Activated CD4-positive, alpha-beta T cell treated with anti-CD3 and anti-CD28 coated beads, Interleukin-2, amount 50 U/mL, for 48 hours (primary cell): ENCODE measurements around the gene DNAH17.

Experiments used
- DNase-seq, 2 experiments: peaks; one replicate each; pipeline ENCODE4 v3.0.0-alpha.2; 2020

The DNAH17 gene

DNA sequence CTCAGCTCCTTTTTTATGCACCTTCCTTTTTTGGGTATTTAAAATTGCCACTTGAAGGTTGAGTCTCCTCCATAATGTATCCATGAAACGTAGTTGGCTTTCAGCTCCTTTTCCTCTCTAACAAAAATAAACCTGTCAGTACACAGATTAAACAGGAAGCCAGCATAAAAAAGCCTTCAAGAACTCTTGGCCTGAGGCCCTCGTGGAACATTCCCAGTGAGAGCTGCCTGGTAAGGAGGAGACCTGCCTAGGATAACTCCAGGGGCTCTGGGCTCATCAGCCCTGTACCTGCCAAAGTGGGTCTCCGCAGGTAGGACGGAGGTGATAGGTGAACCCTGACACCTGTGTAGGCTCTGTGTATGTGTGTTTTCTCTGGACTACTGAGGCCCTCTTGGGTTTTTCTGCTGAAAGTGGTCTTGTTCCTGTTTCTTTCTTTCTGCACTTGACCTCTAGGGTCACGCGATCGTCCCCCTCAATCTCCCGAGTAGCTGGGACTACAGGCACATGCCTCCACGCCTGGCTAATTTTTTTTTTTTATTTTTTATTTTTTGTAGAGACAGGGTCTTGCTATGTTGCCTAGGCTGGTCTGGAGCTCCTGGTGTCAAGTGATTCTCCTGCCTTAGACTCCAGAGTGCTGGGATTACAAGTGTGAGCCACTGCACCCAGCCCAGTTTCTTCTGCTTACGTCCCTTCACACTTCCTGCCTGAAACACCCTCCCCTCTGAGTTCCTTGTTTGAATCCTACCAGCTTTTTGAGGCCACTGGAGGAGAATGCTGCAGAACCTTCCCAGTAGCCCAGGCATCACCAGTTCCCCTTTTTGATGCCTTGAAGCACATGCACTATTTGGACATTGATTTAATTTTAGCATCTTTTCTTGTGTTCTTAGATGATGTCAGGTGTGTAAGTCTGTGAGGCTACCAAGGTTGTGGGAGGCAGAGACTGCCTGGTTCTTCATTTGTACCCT, 188.9 kb downstream of the DNAH17 start:
- no peak for DNase-seq

DNA sequence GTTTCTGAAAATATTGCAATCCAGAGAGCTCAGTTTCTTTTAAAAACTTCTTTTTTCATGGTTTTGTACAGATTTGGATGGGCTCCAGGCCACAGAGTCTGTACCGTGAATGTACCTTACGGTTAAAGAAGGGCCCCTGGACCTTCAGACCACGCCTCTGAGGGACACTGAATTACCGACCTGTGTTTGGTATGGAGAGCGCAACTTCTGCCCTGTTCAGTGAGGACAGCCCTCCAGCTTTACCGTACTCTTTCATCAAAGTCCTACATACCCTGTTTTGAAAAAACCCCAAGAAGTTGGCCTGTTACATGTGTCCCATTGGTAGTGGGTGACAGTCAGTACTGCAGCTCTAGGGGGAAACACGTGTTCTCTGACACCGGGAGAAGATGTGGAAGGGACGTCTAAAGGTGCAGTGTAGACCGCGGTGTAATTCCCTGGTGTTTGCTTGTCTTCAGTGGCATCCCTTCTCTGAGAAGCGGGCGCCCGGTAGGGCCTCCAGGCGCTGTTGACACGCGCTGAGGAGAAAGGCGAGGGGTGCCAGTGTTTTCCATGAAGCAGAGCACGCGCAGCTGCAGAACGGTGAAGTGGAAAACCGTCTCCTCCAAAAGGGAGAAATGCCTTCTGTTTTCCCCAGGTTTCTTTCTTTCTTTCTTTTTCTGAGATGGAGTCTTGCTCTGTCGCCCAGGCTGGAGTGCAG, 192.6 kb downstream of the DNAH17 start:
- peak in 1 of 2 experiments; percentile 54 for DNase-seq

DNA sequence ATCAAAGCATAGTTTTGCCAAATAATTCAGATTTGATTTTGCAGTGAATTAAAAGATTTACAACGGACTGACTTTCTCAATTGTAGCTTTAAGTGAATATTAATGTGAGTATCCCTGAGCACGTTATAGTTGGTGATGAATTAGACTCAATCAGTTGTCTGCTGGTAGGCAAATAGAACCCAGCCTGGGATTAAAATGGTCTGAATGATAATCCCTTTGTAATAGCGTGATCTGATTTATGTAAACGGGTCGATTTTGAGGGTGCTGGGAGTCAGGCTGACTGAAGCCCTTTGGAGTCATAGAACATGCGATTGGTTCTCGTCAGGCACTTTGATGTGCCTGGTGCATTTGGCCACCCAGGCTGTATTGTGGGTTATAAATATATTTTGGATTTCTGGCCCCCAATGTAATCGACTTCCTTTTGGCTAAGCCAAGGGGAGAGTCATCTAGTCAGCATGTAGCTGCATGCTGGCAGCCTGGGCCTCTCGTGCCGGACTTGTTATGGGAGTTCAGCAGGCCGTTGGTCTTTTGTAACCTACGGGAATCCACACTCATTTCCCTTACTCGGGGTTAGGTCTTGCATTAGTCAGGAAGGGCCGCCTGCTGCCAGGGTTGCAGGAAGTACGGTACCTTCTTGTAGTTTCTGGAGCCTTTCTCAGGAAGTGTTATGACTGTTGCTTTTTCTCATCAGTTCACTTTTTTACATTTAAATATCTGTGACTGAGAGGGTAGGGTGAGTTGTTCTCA, 193.3 kb downstream of the DNAH17 start:
- peak; percentile 74 to 83 for DNase-seq

DNA sequence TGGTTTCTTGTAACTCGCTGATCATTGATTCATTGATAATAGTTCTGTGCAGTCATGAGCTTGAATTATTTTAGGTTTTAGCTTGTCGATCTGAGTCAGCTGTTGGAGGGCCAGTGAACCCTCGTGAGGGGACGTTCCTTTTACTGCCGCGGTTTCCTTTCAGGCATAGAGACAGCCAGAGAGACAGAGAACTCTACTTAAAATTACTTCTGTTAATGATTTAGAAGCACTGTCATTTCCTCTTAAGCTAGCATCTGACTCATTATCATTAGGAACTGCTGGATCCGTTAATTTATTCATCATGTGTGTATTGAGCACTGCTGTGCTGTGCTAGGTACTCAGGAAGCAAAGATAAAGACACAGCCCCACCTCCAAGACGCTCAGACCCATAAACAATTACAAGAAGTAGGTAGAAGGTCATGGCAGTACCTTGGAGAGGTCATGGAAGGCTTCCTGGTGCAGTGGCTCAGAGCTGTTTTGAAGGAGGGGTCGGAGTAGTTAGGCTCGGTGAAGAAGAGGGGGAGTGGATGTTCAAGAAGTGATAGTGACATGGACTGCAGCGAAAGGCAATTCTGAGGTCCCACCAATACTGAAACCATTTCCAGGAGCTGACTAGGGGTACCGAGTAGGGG, 195.5 kb downstream of the DNAH17 start:
- DNase-seq: peak; percentile 51 to 63

DNA sequence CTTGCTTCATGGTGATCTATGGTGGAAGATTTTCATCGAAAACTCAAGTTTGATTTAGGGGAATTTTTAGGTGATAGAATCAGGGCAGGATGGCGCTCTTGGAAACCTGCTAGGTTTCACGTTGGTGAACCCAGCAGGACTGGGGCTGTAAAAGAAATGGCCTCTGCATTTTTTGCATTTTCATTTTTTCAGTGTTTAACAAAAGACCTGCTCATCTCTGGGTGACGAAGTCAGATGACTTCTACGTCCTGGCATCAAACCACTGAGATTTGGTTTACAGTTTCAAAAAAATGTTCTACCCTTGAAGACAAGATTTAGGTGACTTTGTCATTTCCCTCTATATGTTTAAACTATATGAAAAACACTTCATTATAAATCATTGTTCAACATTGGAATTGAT, 196.8 kb downstream of the DNAH17 start:
- DNase-seq: no peak

DNA sequence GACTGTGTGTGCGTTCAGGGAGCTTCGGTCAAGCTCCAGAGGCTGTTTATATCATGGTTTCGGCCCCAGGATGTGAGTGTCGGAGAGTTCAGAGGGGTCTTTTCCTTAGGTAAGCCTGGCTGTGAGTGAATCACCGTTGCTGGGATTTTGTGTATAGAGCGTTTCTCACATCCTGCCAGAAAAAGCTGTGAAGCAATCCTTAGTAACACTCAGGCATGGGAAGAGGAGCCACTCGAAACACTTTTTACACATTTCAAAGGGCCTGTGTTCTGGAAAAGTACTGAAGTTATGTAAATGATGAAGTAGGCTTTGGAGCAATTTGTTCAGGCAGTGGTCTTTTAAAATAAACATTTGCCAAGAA, 198.1 kb downstream of the DNAH17 start:
- peak in 1 of 2 experiments; percentile 23 for DNase-seq

DNA sequence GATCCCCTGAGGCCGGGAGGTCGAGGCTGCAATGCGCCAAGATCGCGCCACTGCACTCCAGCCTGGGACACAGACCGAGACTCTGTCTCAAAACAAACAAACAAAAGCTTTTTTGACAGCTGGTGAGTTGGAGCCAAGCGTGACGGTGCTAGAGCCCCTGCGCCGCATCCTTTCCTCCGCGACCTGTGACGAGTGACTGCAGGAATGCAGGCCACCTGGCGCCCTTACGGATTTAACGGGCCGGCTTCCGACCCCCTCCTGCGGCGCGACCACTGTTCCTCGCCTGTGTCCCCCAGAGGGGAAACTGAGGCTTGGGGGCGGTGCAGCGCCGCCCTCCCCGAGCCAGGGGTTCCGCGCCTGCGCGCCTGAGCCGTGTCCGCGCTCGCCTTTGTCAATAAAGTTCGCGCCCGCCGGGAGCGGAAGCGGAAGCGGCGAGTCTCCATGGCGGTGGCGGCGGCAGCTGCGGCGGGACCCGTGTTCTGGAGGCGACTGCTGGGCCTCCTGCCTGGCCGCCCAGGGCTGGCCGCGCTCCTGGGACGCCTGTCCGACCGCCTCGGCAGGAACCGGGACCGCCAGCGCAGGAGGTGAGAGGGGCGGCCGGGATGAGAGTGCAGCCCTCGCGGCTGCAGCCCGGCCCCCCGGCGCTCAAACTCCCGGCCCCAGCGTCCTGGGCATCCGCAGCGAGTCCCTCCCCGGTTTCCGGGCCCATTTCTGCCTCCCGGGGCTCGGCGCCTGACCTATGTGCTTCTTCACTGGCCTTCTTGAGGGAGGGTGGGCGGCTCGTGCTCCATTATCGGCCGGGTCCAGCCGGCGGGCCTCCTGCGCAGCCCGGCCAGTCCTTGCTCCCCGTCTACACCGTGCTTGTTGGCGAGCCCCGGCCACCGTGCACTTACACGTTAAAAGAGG, 198.7 kb downstream of the DNAH17 start, which contains the start of gene PGS1:
Gene PGS1, plus strand, starts transcription at position 425 of the 906 bp plus-strand sequence. Its CDS starts 17 bp downstream, at position 442.
- DNase-seq: peak; percentile 83 to 86

GRCh38 chr17:78377858-78378224, 199.4 kb downstream of the DNAH17 start:
- no peak for DNase-seq

DNA sequence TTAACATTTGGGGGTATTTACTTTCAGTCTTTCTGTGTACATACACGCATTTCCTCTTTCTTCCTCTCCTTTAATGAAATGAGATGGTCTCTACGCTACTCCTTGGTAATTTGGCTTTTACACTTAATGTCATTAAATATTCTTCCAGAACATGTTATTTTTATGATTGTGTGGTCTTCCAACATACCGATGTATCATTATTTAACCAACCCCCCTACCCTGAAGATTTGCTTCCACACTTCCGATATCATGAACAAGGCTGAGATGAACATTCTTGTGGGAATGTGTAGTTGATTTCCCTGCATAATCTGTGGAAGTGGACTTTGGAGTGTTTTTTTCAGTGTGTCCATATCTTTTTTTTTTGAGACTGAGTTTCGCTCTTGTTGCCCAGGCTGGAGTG, 201.0 kb downstream of the DNAH17 start:
- DNase-seq: no peak

GRCh38 chr17:78375401-78376151, 201.6 kb downstream of the DNAH17 start:
- DNase-seq: no peak

- no peak for DNase-seq
Measured at GRCh38 chr17:78374631-78375274, 202.4 kb downstream of the DNAH17 start.

DNA sequence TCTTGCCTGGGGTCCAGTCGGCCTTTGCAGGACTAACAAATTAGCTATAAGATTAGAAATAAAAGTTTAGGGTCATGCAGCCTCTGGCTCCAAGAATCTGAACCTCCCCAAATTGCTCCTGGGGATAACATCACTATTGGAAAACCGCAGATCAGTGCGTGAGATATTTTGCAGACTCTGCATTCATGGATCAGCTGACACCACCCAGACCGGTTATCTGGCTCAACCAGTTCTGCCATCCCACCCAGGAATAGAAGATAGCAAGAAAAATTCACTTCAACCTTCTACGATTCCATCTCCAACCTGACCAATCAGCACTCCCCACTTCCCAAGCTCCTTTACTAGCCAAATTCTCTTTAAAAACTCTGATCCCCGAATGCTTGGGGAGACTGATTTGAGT, 203.0 kb downstream of the DNAH17 start:
- DNase-seq: no peak
